GM12878 (cell line): ENCODE data around the gene MYD88. TPM values are rescaled to one million over a fixed set of nuclear protein-coding genes. Genes with fewer than 3 reads are reported as not detected.

ENCODE experiments used
- ATAC-seq: fragments of 200-7000 bp; cut with Tn5 transposase; 3 replicates; pipeline ENCODE4 v1.9.1; 2020; ENCODE audit warnings: mild to moderate bottlenecking, moderate library complexity
- BruUV-seq: library from RNA; stranded (reverse); fragments of 400-500 nt; replicated peaks from 2 replicates; lab custom pipeline; 2021; lab: Mats Ljungman, UMichigan
- CTCF ChIA-PET: fragments of 300-600 bp; sonication (Branson Sonifier 250); formaldehyde crosslinking; extraction: SDS; loops from one replicate; lab custom pipeline; 2021; ENCODE audit warnings: inconsistent platforms; lab: Yijun Ruan, JAX
- POLR2A ChIA-PET: fragments of 350-600 bp; formaldehyde crosslinking; extraction: SDS; loops from one replicate; lab custom pipeline; 2021; ENCODE audit warnings: inconsistent platforms; lab: Charles Lee
- RAD21 ChIA-PET: fragments of 300-600 bp; sonication (Branson Sonifier 250); formaldehyde crosslinking; loops from one replicate; lab custom pipeline; 2023; ENCODE audit warnings: antibody characterized with exemption; ENCODE audit not compliant: unreplicated experiment; lab: Charles Lee
- SMC1A ChIA-PET: fragments of 300-600 bp; sonication (Branson Sonifier 250); formaldehyde crosslinking; loops from one replicate; lab custom pipeline; 2023; ENCODE audit not compliant: unreplicated experiment, uncharacterized antibody; lab: Charles Lee
- DNase-seq: peaks from one replicate; pipeline ENCODE4 v3.0.0-alpha.2; 2011; ENCODE audit warnings: low read depth, low spot score
- FAIRE-seq: peaks from 3 replicates; lab custom pipeline; 2011; peaks lifted over from hg19 to GRCh38; lab: Jason Lieb, UNC
- H2AFZ ChIP-seq: 2 replicates; pipeline ENCODE4 v1.6.0; 2011; ENCODE audit warnings: low read depth, low read length, control low read depth; ENCODE audit not compliant: control insufficient read depth
- H3K27ac ChIP-seq: 2 replicates; pipeline ENCODE4 v1.5.1; 2011; ENCODE audit warnings: control low read depth; ENCODE audit not compliant: control insufficient read depth, insufficient read depth
- H3K27me3 ChIP-seq, 2 experiments: replicated peaks in 1 of 2; 2 replicates each; pipeline versions ENCODE4 v1.6.0 to v1.6.1; 2011; ENCODE audit warnings: low read length in 1 of 2; ENCODE audit not compliant: control insufficient read depth in 2 of 2, insufficient read depth in 2 of 2
- H3K36me3 ChIP-seq, 2 experiments: 2 replicates each; pipeline ENCODE4 v1.5.1; 2011; ENCODE audit warnings: low read length in 1 of 2; ENCODE audit not compliant: control insufficient read depth in 2 of 2, insufficient read depth in 2 of 2
- H3K4me1 ChIP-seq: 2 replicates; pipeline ENCODE4 v1.6.1; 2011; ENCODE audit warnings: mild to moderate bottlenecking, low read length, moderate library complexity, mixed read lengths; ENCODE audit not compliant: control insufficient read depth, insufficient read depth
- H3K4me2 ChIP-seq: 2 replicates; pipeline ENCODE4 v1.6.0; 2011; ENCODE audit warnings: control low read depth; ENCODE audit not compliant: control insufficient read depth, insufficient read depth
- H3K4me3 ChIP-seq: fragments of 200-600 bp; sonication (generic); 2 replicates; pipeline ENCODE4 v1.5.1; 2016
- H3K79me2 ChIP-seq: 2 replicates; pipeline ENCODE4 v1.6.0; 2011; ENCODE audit warnings: low read length; ENCODE audit not compliant: control insufficient read depth, insufficient read depth
- H3K9ac ChIP-seq: 2 replicates; pipeline ENCODE4 v1.8.0; 2011; ENCODE audit warnings: low read length, control low read depth, mixed read lengths; ENCODE audit not compliant: control insufficient read depth, insufficient read depth
- H3K9me3 ChIP-seq: replicated peaks from 3 replicates; pipeline ENCODE4 v1.5.1; 2011; ENCODE audit warnings: mild to moderate bottlenecking, low read length; ENCODE audit not compliant: control insufficient read depth, insufficient read depth
- H4K20me1 ChIP-seq: 2 replicates; pipeline ENCODE4 v1.6.0; 2011; ENCODE audit not compliant: control insufficient read depth, insufficient read depth
- ASH2L ChIP-seq: fragments of 300-600, 200-600 bp; sonication (generic); IDR thresholded peaks from 2 replicates; pipeline ENCODE4 v1.6.1; 2017; ENCODE audit warnings: low read depth, mild to moderate bottlenecking, borderline replicate concordance
- CTCF ChIP-seq, 3 experiments: IDR thresholded peaks in 2 of 3; conservative IDR thresholded peaks in 1 of 3; 2 replicates each; pipeline ENCODE4 v1.5.1; 2011; ENCODE audit warnings: low read depth in 3 of 3, low read length in 3 of 3, mild to moderate bottlenecking in 3 of 3, control low read depth in 2 of 3, moderate library complexity in 2 of 3, inconsistent platforms in 1 of 3, mixed read lengths in 1 of 3; ENCODE audit not compliant: control insufficient read depth in 2 of 3, insufficient read depth in 1 of 3; ENCODE audit errors: extremely low read depth in 1 of 3
- NFYB ChIP-seq: IDR thresholded peaks from 2 replicates; pipeline ENCODE4 v1.6.1; 2011; ENCODE audit warnings: low read depth, mild to moderate bottlenecking, low read length, improper control_type of control experiment, moderate library complexity; ENCODE audit not compliant: insufficient read depth
- WGBS: methylation state at CpG from one replicate; pipeline ENCODE4 v1.1.6; 2016; ENCODE audit warnings: low lambda C conversion rate; ENCODE audit not compliant: insufficient replicate concordance, insufficient coverage; ENCODE audit errors: missing lambda C conversion rate; 5-methylcytosine and 5-hydroxymethylcytosine counted together
- in situ Hi-C: fragments of 300-500 bp; cut with MboI; formaldehyde crosslinking; loops from 9 replicates; pipeline ENCODE4 v1.14.3; 2018; ENCODE audit warnings: mixed read lengths
- intact Hi-C: fragments of 100-400 bp; cut with micrococcal nuclease; formaldehyde crosslinking; loops from one replicate; pipeline ENCODE4 v1.14.2; 2022; ENCODE audit not compliant: unreplicated experiment
- polyA plus RNA-seq, 11 experiments: library from polyadenylated mRNA; depleted of rRNA in 4 of 11; unstranded in 6 of 11; stranded (reverse) in 5 of 11; fragments of >200 nt; fragmentation: Nextera tagmentation in 4 of 11; fragmentation: Illumina TruSeq in 1 of 11; extraction: Ambion mirVana in 4 of 11; extraction: Trizol in 1 of 11; gene quantifications; 1 replicate in 1 of 11; 2 replicates in 10 of 11; pipeline versions ENCODE4 v1.2.1 to v1.2.3, GENCODE V29; 2011 to 2016; ENCODE audit warnings: inconsistent platforms in 2 of 11, missing spikeins in 2 of 11, low read depth in 1 of 11
- total RNA-seq, 4 experiments: library from RNA; depleted of rRNA in 3 of 4; stranded (reverse); fragments of >200 nt in 3 of 4; fragmentation: Illumina TruSeq in 1 of 4; extraction: Trizol in 1 of 4; gene quantifications; 2 replicates each; pipeline versions ENCODE4 v1.2.1 to v1.2.3, GENCODE V29; 2013 to 2021

MYD88 gene
- total and polyA plus RNA-seq, 10 of the 15 experiments (the other 5 are each of a cell fraction or from before 2014, with no cell fraction given) = 5.5 to 84.8 (median 67.5) TPM

- no peak overlapping the region for H3K4me3 ChIP-seq
- intact Hi-C loops (no loop called here), in situ Hi-C loops (no loop called here)
- WGBS = 67% methylated on average over 3 of the region's 3 CpGs
- SMC1A ChIA-PET = interaction anchor here (9.6 to 10.2 kb wide), 2 partner anchors 11 to 14 kb away, joined by 64 to 89 read pairs; partner anchors contain the start of genes ACAA1, MYD88 and OXSR1
- peaks cover 8% of the 10 kb centered on the region; the same call in 2 of the 3 replicates for H3K9me3 ChIP-seq
- no peak overlapping the region for H2AFZ ChIP-seq
- RAD21 ChIA-PET = no interaction called here
- H3K27me3 ChIP-seq = no peaks in the 10 kb centered on the region
- H3K9ac ChIP-seq = no peak overlapping the region
- CTCF ChIA-PET = interaction anchor here (0.6 to 6.8 kb wide), 2 partner anchors 14 to 83 kb away, joined by 5 to 55 read pairs; partner anchors contain the start of gene OXSR1
- no peak overlapping the region for H3K27ac ChIP-seq
- TF ChIP-seq ASH2L (no peak), CTCF (IDR thresholded peaks at IDR 0.05 in 2 of 3, conservative IDR thresholded peaks at IDR 0.05 in 1 of 3; ENCODE audit: control insufficient read depth in 2 of 3, extremely low read depth in 1 of 3, insufficient read depth in 1 of 3, low read depth in 3 of 3, low read length in 3 of 3) (peak in 1 of 3 experiments; percentile 19; a peak in 1 of 6 replicates), NFYB (0 out of 2 replicates have a peak, but pooled peaks have one; percentile 10)
- H3K4me1 ChIP-seq = peaks cover 7% of the 10 kb centered on the region; the same call in 1 of the 2 replicates
- POLR2A ChIA-PET = interaction anchor here (2.2 to 7.2 kb wide), 2 partner anchors 13 to 14 kb away, joined by 12 to 100 read pairs; partner anchors contain the start of genes ACAA1, MYD88 and OXSR1
- H3K36me3 ChIP-seq = no peaks in the 10 kb centered on the region
- BruUV-seq = no TSS peak
- ATAC-seq (no peak), FAIRE-seq (no peak), DNase-seq (no peak)
- no peaks in the 10 kb centered on the region for H3K79me2 ChIP-seq
- H4K20me1 ChIP-seq = no peaks in the 10 kb centered on the region
- H3K4me2 ChIP-seq = no peak overlapping the region
These were observed 12.5 kb downstream of the MYD88 start for GRCh38 chr3:38150780-38151528.
